K562 (cell line): ENCODE data around the gene TEAD3. TPM values are rescaled to one million over a fixed set of nuclear protein-coding genes. Genes with fewer than 3 reads are reported as not detected.

Experiments used
- microRNA-seq: library from miRNA; unstranded; fragments of <30 nt; microRNA quantifications from one replicate; pipeline ENCODE4, GENCODE V29; 2018; ENCODE audit warnings: borderline microRNAs expressed
- polyA plus RNA-seq, 8 experiments: library from polyadenylated mRNA; depleted of rRNA in 4 of 8; stranded (reverse) in 5 of 8; unstranded in 3 of 8; fragments of >200 nt; fragmentation: Nextera tagmentation in 2 of 8; fragmentation: Illumina TruSeq in 1 of 8; extraction: Ambion mirVana in 2 of 8; extraction: Trizol in 1 of 8; gene quantifications; 2 replicates each; pipeline versions ENCODE4 v1.2.1 to v1.2.3, GENCODE V29; 2011 to 2014; ENCODE audit warnings: inconsistent platforms in 1 of 8, missing spikeins in 1 of 8
- small RNA-seq: library from RNA; depleted of rRNA; stranded (forward); fragments of <200 nt; gene quantifications from one replicate; pipeline ENCODE3, GENCODE V24; 2014
- total RNA-seq, 7 experiments: library from RNA; depleted of rRNA in 6 of 7; stranded (reverse); fragments of >200 nt in 6 of 7; fragmentation: Illumina TruSeq in 2 of 7; extraction: Trizol in 2 of 7; gene quantifications; 2 replicates each; pipeline versions ENCODE4 v1.2.1 to v1.2.3, GENCODE V29; 2011 to 2021; ENCODE audit warnings: low replicate concordance in 1 of 7

TEAD3 gene
- total and polyA plus RNA-seq, 9 of the 15 experiments (the other 6 are each of a cell fraction or from before 2014, with no cell fraction given) = 0.63 to 13.2 (median 3.3) TPM

Small RNA genes lying within 50 kb of the gene (microRNA-seq; reads per million reads assigned to microRNA genes)
- not detected for gene MIR7111

Small RNA genes lying within 50 kb of the gene (small RNA-seq; reads per million reads assigned to genes)
- 0.26 reads per million for gene MIR7111

Other genes starting within 250 kb of the TEAD3 start
Only the 7 nearest of the 8 such genes appear.
- 10.7 and 13.1 TPM in 2 replicates for gene ZNF76, start 237.3 kb downstream of the TEAD3 start, total RNA-seq (2014; rRNA removed)
- gene ZNF76, start 237.3 kb downstream of the TEAD3 start, total RNA-seq (2014; rRNA removed; fragmentation: Illumina TruSeq; extraction: Trizol) = 3.9 and 4.4 TPM in 2 replicates
- 4.3 and 5.0 TPM in 2 replicates for gene ZNF76, start 237.3 kb downstream of the TEAD3 start, total RNA-seq (2015; rRNA removed; fragmentation: Illumina TruSeq; extraction: Trizol)
- gene ZNF76, start 237.3 kb downstream of the TEAD3 start, total RNA-seq (2021) = 13.1 and 16.0 TPM in 2 replicates
- gene ZNF76, start 237.3 kb downstream of the TEAD3 start, polyA plus RNA-seq (2011; rRNA removed) = 14.9 and 26.5 TPM in 2 replicates
- gene ZNF76, start 237.3 kb downstream of the TEAD3 start, polyA plus RNA-seq (2014; fragmentation: Illumina TruSeq; extraction: Trizol) = 10.9 and 16.1 TPM in 2 replicates
- gene ZNF76, start 237.3 kb downstream of the TEAD3 start, polyA plus RNA-seq (2014; fragmentation: Nextera tagmentation; extraction: Ambion mirVana) = 1 to 10 TPM; 1.2 to 1.3 TPM
- 16.9 and 17.8 TPM in 2 replicates for gene ZNF76, start 237.3 kb downstream of the TEAD3 start, polyA plus RNA-seq (2014; rRNA removed)
- gene DEF6, start 199.3 kb downstream of the TEAD3 start, total RNA-seq (2014; rRNA removed) = 42.0 and 43.4 TPM in 2 replicates
- gene DEF6, start 199.3 kb downstream of the TEAD3 start, total RNA-seq (2014; rRNA removed; fragmentation: Illumina TruSeq; extraction: Trizol) = 10.0 and 13.5 TPM in 2 replicates
- gene DEF6, start 199.3 kb downstream of the TEAD3 start, total RNA-seq (2015; rRNA removed; fragmentation: Illumina TruSeq; extraction: Trizol) = 22.7 and 24.5 TPM in 2 replicates
- 30.9 and 37.8 TPM in 2 replicates for gene DEF6, start 199.3 kb downstream of the TEAD3 start, total RNA-seq (2021)
- 27.5 and 42.7 TPM in 2 replicates for gene DEF6, start 199.3 kb downstream of the TEAD3 start, polyA plus RNA-seq (2011; rRNA removed)
- 15.9 and 22.0 TPM in 2 replicates for gene DEF6, start 199.3 kb downstream of the TEAD3 start, polyA plus RNA-seq (2014; fragmentation: Illumina TruSeq; extraction: Trizol)
- gene DEF6, start 199.3 kb downstream of the TEAD3 start, polyA plus RNA-seq (2014; fragmentation: Nextera tagmentation; extraction: Ambion mirVana) = 1 to 10 TPM; 1.3 to 1.4 TPM
- 44.6 and 45.7 TPM in 2 replicates for gene DEF6, start 199.3 kb downstream of the TEAD3 start, polyA plus RNA-seq (2014; rRNA removed)
- gene PPARD, start 154.5 kb downstream of the TEAD3 start, total RNA-seq (2014; rRNA removed) = 3.8 and 5.1 TPM in 2 replicates
- 1.7 and 2.0 TPM in 2 replicates for gene PPARD, start 154.5 kb downstream of the TEAD3 start, total RNA-seq (2014; rRNA removed; fragmentation: Illumina TruSeq; extraction: Trizol)
- gene PPARD, start 154.5 kb downstream of the TEAD3 start, total RNA-seq (2015; rRNA removed; fragmentation: Illumina TruSeq; extraction: Trizol) = 3.1 and 3.3 TPM in 2 replicates
- 11.4 and 13.2 TPM in 2 replicates for gene PPARD, start 154.5 kb downstream of the TEAD3 start, total RNA-seq (2021)
- 8.1 and 18.2 TPM in 2 replicates for gene PPARD, start 154.5 kb downstream of the TEAD3 start, polyA plus RNA-seq (2011; rRNA removed)
- gene PPARD, start 154.5 kb downstream of the TEAD3 start, polyA plus RNA-seq (2014; fragmentation: Illumina TruSeq; extraction: Trizol) = 9.2 and 11.4 TPM in 2 replicates
- gene PPARD, start 154.5 kb downstream of the TEAD3 start, polyA plus RNA-seq (2014; fragmentation: Nextera tagmentation; extraction: Ambion mirVana) = under 1 TPM; 0.14 to 0.18 TPM
- gene PPARD, start 154.5 kb downstream of the TEAD3 start, polyA plus RNA-seq (2014; rRNA removed) = 9.5 and 9.7 TPM in 2 replicates
- 26.7 and 30.2 TPM in 2 replicates for gene FANCE, start 44.7 kb downstream of the TEAD3 start, total RNA-seq (2014; rRNA removed)
- gene FANCE, start 44.7 kb downstream of the TEAD3 start, total RNA-seq (2014; rRNA removed; fragmentation: Illumina TruSeq; extraction: Trizol) = 16.1 and 16.8 TPM in 2 replicates
- gene FANCE, start 44.7 kb downstream of the TEAD3 start, total RNA-seq (2015; rRNA removed; fragmentation: Illumina TruSeq; extraction: Trizol) = 14.5 and 14.8 TPM in 2 replicates
- 23.7 and 26.1 TPM in 2 replicates for gene FANCE, start 44.7 kb downstream of the TEAD3 start, total RNA-seq (2021)
- gene FANCE, start 44.7 kb downstream of the TEAD3 start, polyA plus RNA-seq (2011; rRNA removed) = 17.0 and 20.4 TPM in 2 replicates
- gene FANCE, start 44.7 kb downstream of the TEAD3 start, polyA plus RNA-seq (2014; fragmentation: Illumina TruSeq; extraction: Trizol) = 17.3 and 18.3 TPM in 2 replicates
- gene FANCE, start 44.7 kb downstream of the TEAD3 start, polyA plus RNA-seq (2014; fragmentation: Nextera tagmentation; extraction: Ambion mirVana) = 1 to 10 TPM; 5.7 to 5.9 TPM
- 17.2 and 20.4 TPM in 2 replicates for gene FANCE, start 44.7 kb downstream of the TEAD3 start, polyA plus RNA-seq (2014; rRNA removed)
- 2,223 and 2,318 TPM in 2 replicates for gene RPL10A, start 28.7 kb downstream of the TEAD3 start, total RNA-seq (2014; rRNA removed)
- 1,978 and 2,020 TPM in 2 replicates for gene RPL10A, start 28.7 kb downstream of the TEAD3 start, total RNA-seq (2014; rRNA removed; fragmentation: Illumina TruSeq; extraction: Trizol)
- 1,939 and 1,940 TPM in 2 replicates for gene RPL10A, start 28.7 kb downstream of the TEAD3 start, total RNA-seq (2015; rRNA removed; fragmentation: Illumina TruSeq; extraction: Trizol)
- 1,856 and 1,978 TPM in 2 replicates for gene RPL10A, start 28.7 kb downstream of the TEAD3 start, total RNA-seq (2021)
- gene RPL10A, start 28.7 kb downstream of the TEAD3 start, polyA plus RNA-seq (2011; rRNA removed) = 3,124 and 3,130 TPM in 2 replicates
- gene RPL10A, start 28.7 kb downstream of the TEAD3 start, polyA plus RNA-seq (2014; fragmentation: Illumina TruSeq; extraction: Trizol) = 2,585 and 3,193 TPM in 2 replicates
- gene RPL10A, start 28.7 kb downstream of the TEAD3 start, polyA plus RNA-seq (2014; fragmentation: Nextera tagmentation; extraction: Ambion mirVana) = 1,000 to 10,000 TPM; 1,589 to 2,116 TPM
- gene RPL10A, start 28.7 kb downstream of the TEAD3 start, polyA plus RNA-seq (2014; rRNA removed) = 2,844 and 3,237 TPM in 2 replicates
- 0.16 TPM in 1 of 2 replicates, not detected in the other for gene TULP1, start 15.8 kb upstream of the TEAD3 start, total RNA-seq (2014; rRNA removed)
- not detected in 2 replicates for gene TULP1, start 15.8 kb upstream of the TEAD3 start, total RNA-seq (2014; rRNA removed; fragmentation: Illumina TruSeq; extraction: Trizol)
- not detected in 2 replicates for gene TULP1, start 15.8 kb upstream of the TEAD3 start, total RNA-seq (2015; rRNA removed; fragmentation: Illumina TruSeq; extraction: Trizol)
- 0.09 TPM in 2 replicates for gene TULP1, start 15.8 kb upstream of the TEAD3 start, total RNA-seq (2021)
- 0.05 TPM in 1 of 2 replicates, not detected in the other for gene TULP1, start 15.8 kb upstream of the TEAD3 start, polyA plus RNA-seq (2011; rRNA removed)
- 0.10 TPM in 1 of 2 replicates, not detected in the other for gene TULP1, start 15.8 kb upstream of the TEAD3 start, polyA plus RNA-seq (2014; fragmentation: Illumina TruSeq; extraction: Trizol)
- gene TULP1, start 15.8 kb upstream of the TEAD3 start, polyA plus RNA-seq (2014; fragmentation: Nextera tagmentation; extraction: Ambion mirVana) = under 1 TPM in 1 of 2 experiments, not detected in 1; 0.06 TPM
- 0.17 TPM in 1 of 2 replicates, not detected in the other for gene TULP1, start 15.8 kb upstream of the TEAD3 start, polyA plus RNA-seq (2014; rRNA removed)
- 75.0 and 82.8 TPM in 2 replicates for gene FKBP5, start 191.8 kb upstream of the TEAD3 start, total RNA-seq (2014; rRNA removed)
- gene FKBP5, start 191.8 kb upstream of the TEAD3 start, total RNA-seq (2014; rRNA removed; fragmentation: Illumina TruSeq; extraction: Trizol) = 54.2 and 65.9 TPM in 2 replicates
- 39.9 and 43.8 TPM in 2 replicates for gene FKBP5, start 191.8 kb upstream of the TEAD3 start, total RNA-seq (2015; rRNA removed; fragmentation: Illumina TruSeq; extraction: Trizol)
- gene FKBP5, start 191.8 kb upstream of the TEAD3 start, total RNA-seq (2021) = 92.0 and 104 TPM in 2 replicates
- 59.7 and 86.1 TPM in 2 replicates for gene FKBP5, start 191.8 kb upstream of the TEAD3 start, polyA plus RNA-seq (2011; rRNA removed)
- gene FKBP5, start 191.8 kb upstream of the TEAD3 start, polyA plus RNA-seq (2014; fragmentation: Illumina TruSeq; extraction: Trizol) = 128 and 151 TPM in 2 replicates
- gene FKBP5, start 191.8 kb upstream of the TEAD3 start, polyA plus RNA-seq (2014; fragmentation: Nextera tagmentation; extraction: Ambion mirVana) = 10 to 100 TPM; 32.7 to 46.1 TPM
- gene FKBP5, start 191.8 kb upstream of the TEAD3 start, polyA plus RNA-seq (2014; rRNA removed) = 76.6 and 76.8 TPM in 2 replicates